ENCODE measurements around the gene TMEM89. TPM values are rescaled to one million over a fixed set of nuclear protein-coding genes. Genes with fewer than 3 reads are reported as not detected.

TMEM89 gene
- total and polyA plus RNA-seq, 2 of the 13 experiments (the other 11 are each of a cell fraction or from before 2014, with no cell fraction given), result 0.31 to 0.59 TPM

GRCh38 chr3:48609088-48610005 is 12.2 kb downstream of the TMEM89 start, which contains the start of gene UQCRC1 (continued):
- TF ChIP-seq, protein P1, sequence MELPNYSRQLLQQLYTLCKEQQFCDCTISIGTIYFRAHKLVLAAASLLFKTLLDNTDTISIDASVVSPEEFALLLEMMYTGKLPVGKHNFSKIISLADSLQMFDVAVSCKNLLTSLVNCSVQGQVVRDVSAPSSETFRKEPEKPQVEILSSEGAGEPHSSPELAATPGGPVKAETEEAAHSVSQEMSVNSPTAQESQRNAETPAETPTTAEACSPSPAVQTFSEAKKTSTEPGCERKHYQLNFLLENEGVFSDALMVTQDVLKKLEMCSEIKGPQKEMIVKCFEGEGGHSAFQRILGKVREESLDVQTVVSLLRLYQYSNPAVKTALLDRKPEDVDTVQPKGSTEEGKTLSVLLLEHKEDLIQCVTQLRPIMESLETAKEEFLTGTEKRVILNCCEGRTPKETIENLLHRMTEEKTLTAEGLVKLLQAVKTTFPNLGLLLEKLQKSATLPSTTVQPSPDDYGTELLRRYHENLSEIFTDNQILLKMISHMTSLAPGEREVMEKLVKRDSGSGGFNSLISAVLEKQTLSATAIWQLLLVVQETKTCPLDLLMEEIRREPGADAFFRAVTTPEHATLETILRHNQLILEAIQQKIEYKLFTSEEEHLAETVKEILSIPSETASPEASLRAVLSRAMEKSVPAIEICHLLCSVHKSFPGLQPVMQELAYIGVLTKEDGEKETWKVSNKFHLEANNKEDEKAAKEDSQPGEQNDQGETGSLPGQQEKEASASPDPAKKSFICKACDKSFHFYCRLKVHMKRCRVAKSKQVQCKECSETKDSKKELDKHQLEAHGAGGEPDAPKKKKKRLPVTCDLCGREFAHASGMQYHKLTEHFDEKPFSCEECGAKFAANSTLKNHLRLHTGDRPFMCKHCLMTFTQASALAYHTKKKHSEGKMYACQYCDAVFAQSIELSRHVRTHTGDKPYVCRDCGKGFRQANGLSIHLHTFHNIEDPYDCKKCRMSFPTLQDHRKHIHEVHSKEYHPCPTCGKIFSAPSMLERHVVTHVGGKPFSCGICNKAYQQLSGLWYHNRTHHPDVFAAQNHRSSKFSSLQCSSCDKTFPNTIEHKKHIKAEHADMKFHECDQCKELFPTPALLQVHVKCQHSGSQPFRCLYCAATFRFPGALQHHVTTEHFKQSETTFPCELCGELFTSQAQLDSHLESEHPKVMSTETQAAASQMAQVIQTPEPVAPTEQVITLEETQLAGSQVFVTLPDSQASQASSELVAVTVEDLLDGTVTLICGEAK (IDR thresholded peaks at IDR 0.05), result no peak
- TF ChIP-seq, protein P1 (CRISPR knock-in tag; IDR thresholded peaks at IDR 0.05), result peak; percentile 82
- TF ChIP-seq KLF13 (CRISPR knock-in tag; IDR thresholded peaks at IDR 0.05) (peak; percentile 76), ZNF337 (CRISPR knock-in tag; IDR thresholded peaks at IDR 0.05; ENCODE audit: borderline replicate concordance, low read depth) (peak; percentile 72; the same call in 1 of the 2 replicates), MAZ (IDR thresholded peaks at IDR 0.05; ENCODE audit: borderline replicate concordance, low read depth, low read length) (no peak), MAZ (CRISPR knock-in tag; IDR thresholded peaks at IDR 0.05; ENCODE audit: low read depth) (peak; percentile 86; the same call in 1 of the 2 replicates), ZNF350 (CRISPR knock-in tag; IDR thresholded peaks at IDR 0.05; ENCODE audit: borderline replicate concordance, low read depth) (peak; percentile 87), TAF1 (CRISPR knock-in tag; IDR thresholded peaks at IDR 0.05) (peak; percentile 99), SMC3 (IDR thresholded peaks at IDR 0.05; ENCODE audit: low read length) (peak; percentile 4; the same call in 1 of the 2 replicates), SATB2 (CRISPR knock-in tag; IDR thresholded peaks at IDR 0.05) (0 out of 2 replicates have a peak, but pooled peaks have one; percentile 75), AKAP8 (CRISPR knock-in tag; IDR thresholded peaks at IDR 0.05) (peak; percentile 90), ZNF558 (CRISPR knock-in tag; IDR thresholded peaks at IDR 0.05; ENCODE audit: borderline replicate concordance) (peak; percentile 94; the same call in 1 of the 2 replicates), ISL2 (CRISPR knock-in tag; IDR thresholded peaks at IDR 0.05) (peak; percentile 65; the same call in 1 of the 2 replicates), MED13 (CRISPR knock-in tag; IDR thresholded peaks at IDR 0.05) (peak; percentile 86), ZNF232 (CRISPR knock-in tag; IDR thresholded peaks at IDR 0.05; ENCODE audit: borderline replicate concordance) (peak; percentile 20; the same call in 1 of the 2 replicates), DNMT1 (CRISPR knock-in tag; IDR thresholded peaks at IDR 0.05) (no peak; the same call in 1 of the 2 replicates), ARNT2 (CRISPR knock-in tag; IDR thresholded peaks at IDR 0.05; ENCODE audit: low read depth) (peak; percentile 72), SOX6 (IDR thresholded peaks at IDR 0.05) (no peak), SOX6 (CRISPR knock-in tag; IDR thresholded peaks at IDR 0.05) (peak; percentile 84)
- TF ChIP-seq, protein P2, sequence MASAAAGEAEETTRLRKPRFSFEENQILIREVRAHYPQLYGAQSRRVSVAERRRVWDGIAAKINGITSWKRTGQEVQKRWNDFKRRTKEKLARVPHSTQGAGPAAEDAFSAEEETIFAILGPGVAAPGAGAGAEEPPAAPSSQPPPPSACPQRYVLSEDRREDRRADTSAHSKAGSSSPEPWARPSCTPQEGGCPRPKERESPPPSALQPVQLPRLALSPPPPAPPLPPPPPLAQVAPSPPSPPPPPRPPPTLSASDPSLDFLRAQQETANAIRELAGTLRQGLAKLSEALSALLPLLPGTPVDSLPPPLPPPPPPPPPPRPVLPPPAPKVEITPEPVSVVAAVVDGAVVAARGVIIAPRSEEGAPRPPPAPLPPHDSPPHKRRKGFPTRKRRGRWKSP (CRISPR knock-in tag; IDR thresholded peaks at IDR 0.05), result peak; percentile 100
